B cell (primary cell): ENCODE data around the gene KIF21A. TPM values are rescaled to one million over a fixed set of nuclear protein-coding genes. Genes with fewer than 3 reads are reported as not detected.

Source experiments
- ATAC-seq: fragments of 200-7000 bp; cut with Tn5 transposase; one replicate; pipeline ENCODE4 v1.10.0; 2021; ENCODE audit warnings: low read depth, mild to moderate bottlenecking, moderate number of reproducible peaks, moderate library complexity
- CTCF ChIA-PET: fragments of 350-600 bp; sonication (Branson Sonifier 250); formaldehyde crosslinking; loops from one replicate; lab custom pipeline; 2021; ENCODE audit warnings: antibody characterized with exemption, inconsistent platforms; lab: Charles Lee
- POLR2A ChIA-PET: fragments of 350-600 bp; sonication (Branson Sonifier 250); formaldehyde crosslinking; loops from one replicate; lab custom pipeline; 2021; ENCODE audit warnings: antibody characterized with exemption; lab: Charles Lee
- DNase-seq: peaks from one replicate; pipeline ENCODE4 v3.0.0; 2013
- H2AFZ ChIP-seq: 2 replicates; pipeline ENCODE4 v1.6.1; 2012; ENCODE audit warnings: mild to moderate bottlenecking, low read depth, low read length; ENCODE audit not compliant: insufficient read depth, poor library complexity, severe bottlenecking
- H3K27ac ChIP-seq, 2 donors: 1 replicate in 1 of 2; 2 replicates in 1 of 2; pipeline ENCODE4 v1.5.1; 2012 to 2013; ENCODE audit warnings: low read length in 2 of 2, mild to moderate bottlenecking in 2 of 2, moderate library complexity in 1 of 2
- H3K27me3 ChIP-seq, 4 experiments: fragments of 200-600 bp in 1 of 4; sonication (generic) in 1 of 4; replicated peaks in 1 of 4; 1 replicate in 2 of 4; 2 replicates in 2 of 4; pipeline versions ENCODE4 v1.6.1 to v1.7.0; 2013 to 2016; ENCODE audit warnings: low read length in 3 of 4, mild to moderate bottlenecking in 2 of 4, mixed read lengths in 1 of 4, moderate library complexity in 1 of 4; ENCODE audit not compliant: insufficient read depth in 4 of 4, control insufficient read depth in 3 of 4; ENCODE audit errors: control extremely low read depth in 1 of 4
- H3K36me3 ChIP-seq, 2 experiments: replicated peaks in 1 of 2; 1 replicate in 1 of 2; 2 replicates in 1 of 2; pipeline versions ENCODE4 v1.6.1 to v1.7.1; 2013; ENCODE audit warnings: low read length in 1 of 2; ENCODE audit not compliant: insufficient read depth in 2 of 2, control insufficient read depth in 1 of 2; ENCODE audit errors: control extremely low read depth in 1 of 2, extremely low read depth in 1 of 2
- H3K4me1 ChIP-seq, 2 donors: fragments of 200-600 bp in 1 of 2; sonication (generic) in 1 of 2; 1 replicate in 1 of 2; 2 replicates in 1 of 2; pipeline versions ENCODE4 v1.5.1 to v1.6.1; 2013 to 2017; ENCODE audit warnings: low read length in 2 of 2; ENCODE audit not compliant: control insufficient read depth in 2 of 2, insufficient read depth in 2 of 2
- H3K4me2 ChIP-seq: replicated peaks from 2 replicates; pipeline ENCODE3; 2012; ENCODE audit warnings: mild to moderate bottlenecking, low read depth, low read length; ENCODE audit not compliant: poor library complexity, severe bottlenecking
- H3K4me3 ChIP-seq, 5 experiments: fragments of 200-600 bp in 1 of 5; sonication (generic) in 1 of 5; 1 replicate in 3 of 5; 2 replicates in 2 of 5; pipeline versions ENCODE4 v1.5.1 to v1.7.0; 2011 to 2016; ENCODE audit warnings: low read length in 4 of 5, mild to moderate bottlenecking in 4 of 5, low read depth in 2 of 5, control low read depth in 1 of 5, moderate library complexity in 1 of 5; ENCODE audit not compliant: insufficient read depth in 1 of 5; ENCODE audit errors: control extremely low read depth in 1 of 5, extremely low read depth in 1 of 5
- H3K79me2 ChIP-seq: fragments of 200-600 bp; sonication (generic); one replicate; pipeline ENCODE4 v1.6.0; 2016; ENCODE audit warnings: low read length; ENCODE audit not compliant: control insufficient read depth, insufficient read depth
- H3K9ac ChIP-seq: fragments of 200-600 bp; sonication (generic); 2 replicates; pipeline ENCODE4 v1.6.1; 2017; ENCODE audit warnings: mild to moderate bottlenecking, low read length, moderate library complexity
- H3K9me3 ChIP-seq, 3 donors: one replicate each; pipeline versions ENCODE4 v1.6.1 to v1.7.1; 2013; ENCODE audit warnings: low read length in 2 of 3; ENCODE audit not compliant: control insufficient read depth in 2 of 3, insufficient read depth in 1 of 3; ENCODE audit errors: control extremely low read depth in 1 of 3
- H4K20me1 ChIP-seq: 2 replicates; pipeline ENCODE4 v1.6.0; 2012; ENCODE audit warnings: mild to moderate bottlenecking, low read length; ENCODE audit not compliant: insufficient read depth, control insufficient read depth, poor library complexity, severe bottlenecking
- H3K27ac Mint-ChIP-seq: one replicate; pipeline ENCODE4 v1.8.0; 2021; ENCODE audit warnings: mixed read lengths
- H3K27me3 Mint-ChIP-seq: one replicate; pipeline ENCODE4 v1.8.0; 2021; ENCODE audit warnings: mixed read lengths
- H3K4me1 Mint-ChIP-seq: one replicate; pipeline ENCODE4 v1.8.0; 2021; ENCODE audit warnings: mixed read lengths
- H3K4me3 Mint-ChIP-seq: one replicate; pipeline ENCODE4 v1.8.0; 2021; ENCODE audit warnings: mixed read lengths
- H3K9me3 Mint-ChIP-seq: one replicate; pipeline ENCODE4 v1.8.0; 2022; ENCODE audit warnings: mixed read lengths; ENCODE audit not compliant: insufficient read depth
- EZH2 ChIP-seq: IDR thresholded peaks from 2 replicates; pipeline ENCODE4 v1.6.1; 2012; ENCODE audit warnings: borderline replicate concordance, low read depth, mild to moderate bottlenecking, moderate library complexity, low read length; ENCODE audit not compliant: insufficient read depth, poor library complexity, severe bottlenecking
- WGBS: methylation state at CpG from one replicate; pipeline ENCODE4 v1.1.5; 2013; ENCODE audit warnings: missing lambda C conversion rate; ENCODE audit not compliant: insufficient coverage; 5-methylcytosine and 5-hydroxymethylcytosine counted together
- intact Hi-C: fragments of 100-400 bp; cut with micrococcal nuclease; formaldehyde crosslinking; loops from one replicate; pipeline ENCODE4 v1.10.0; 2022
- polyA plus RNA-seq: library from polyadenylated mRNA; depleted of rRNA; stranded (reverse); fragments of >200 nt; gene quantifications from 2 replicates; pipeline ENCODE4 v1.2.3, GENCODE V29; 2012
- total RNA-seq, 2 donors: library from RNA; stranded (reverse); fragments of 120-200 nt in 1 of 2; gene quantifications; 1 replicate in 1 of 2; 2 replicates in 1 of 2; pipeline versions ENCODE4 v1.2.3 to v1.2.4, GENCODE V29; 2013 to 2022
- TF ChIP-seq, protein P1 (sequence below): fragments of 200-600 bp; IDR thresholded peaks from one replicate; pipeline ENCODE4 v1.8.0; 2022; ENCODE audit warnings: antibody characterized with exemption, mild to moderate bottlenecking

Gene KIF21A
- total and polyA plus RNA-seq, 2 donors (not counting 1 experiment from before 2014, with no cell fraction given), result 0.33 to 2.2 TPM

DNA sequence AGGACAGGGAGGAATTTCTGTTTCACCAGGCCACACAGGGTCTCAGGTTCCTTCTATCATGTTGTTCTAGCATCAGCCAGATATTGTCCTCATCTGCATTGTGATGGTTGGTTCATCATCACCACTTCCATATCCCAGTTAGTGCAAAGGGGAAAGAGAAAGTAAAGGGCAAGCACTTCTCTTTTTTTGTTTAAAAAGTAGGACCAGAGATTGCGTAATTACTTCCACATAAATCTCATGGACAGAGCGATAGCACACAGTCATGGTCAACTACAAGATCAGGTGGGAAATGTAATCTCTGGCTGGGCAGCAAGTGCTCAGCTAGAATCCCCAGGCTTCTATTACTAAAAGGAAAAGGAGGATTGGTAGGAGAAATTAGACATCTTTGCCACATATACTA is 155.1 kb downstream of the KIF21A start:
- intact Hi-C loops, result no loop called here
- H3K9me3 ChIP-seq, result no peaks in the 10 kb centered on the region
- no peak overlapping the region for H3K4me2 ChIP-seq
- ChIA-PET POLR2A (no interaction called here), CTCF (no interaction called here)
- no peaks in the 10 kb centered on the region for H3K79me2 ChIP-seq
- Mint-ChIP-seq H3K4me3 (no peak overlapping the region), H3K27me3 (no peaks in the 10 kb centered on the region), H3K9me3 (no peaks in the 10 kb centered on the region), H3K27ac (no peak overlapping the region), H3K4me1 (no peaks in the 10 kb centered on the region)
- no peaks in the 10 kb centered on the region for H3K27me3 ChIP-seq
- DNase-seq, result no peak
- H3K4me3 ChIP-seq, result no peak overlapping the region
- WGBS, result no CpG with 5 or more reads among the region's 2 CpGs
- no peak for TF ChIP-seq EZH2
- TF ChIP-seq, protein P1, sequence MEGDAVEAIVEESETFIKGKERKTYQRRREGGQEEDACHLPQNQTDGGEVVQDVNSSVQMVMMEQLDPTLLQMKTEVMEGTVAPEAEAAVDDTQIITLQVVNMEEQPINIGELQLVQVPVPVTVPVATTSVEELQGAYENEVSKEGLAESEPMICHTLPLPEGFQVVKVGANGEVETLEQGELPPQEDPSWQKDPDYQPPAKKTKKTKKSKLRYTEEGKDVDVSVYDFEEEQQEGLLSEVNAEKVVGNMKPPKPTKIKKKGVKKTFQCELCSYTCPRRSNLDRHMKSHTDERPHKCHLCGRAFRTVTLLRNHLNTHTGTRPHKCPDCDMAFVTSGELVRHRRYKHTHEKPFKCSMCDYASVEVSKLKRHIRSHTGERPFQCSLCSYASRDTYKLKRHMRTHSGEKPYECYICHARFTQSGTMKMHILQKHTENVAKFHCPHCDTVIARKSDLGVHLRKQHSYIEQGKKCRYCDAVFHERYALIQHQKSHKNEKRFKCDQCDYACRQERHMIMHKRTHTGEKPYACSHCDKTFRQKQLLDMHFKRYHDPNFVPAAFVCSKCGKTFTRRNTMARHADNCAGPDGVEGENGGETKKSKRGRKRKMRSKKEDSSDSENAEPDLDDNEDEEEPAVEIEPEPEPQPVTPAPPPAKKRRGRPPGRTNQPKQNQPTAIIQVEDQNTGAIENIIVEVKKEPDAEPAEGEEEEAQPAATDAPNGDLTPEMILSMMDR, result no peak
- no peak overlapping the region for H3K27ac ChIP-seq
- no peaks in the 10 kb centered on the region for H3K4me1 ChIP-seq
- H3K36me3 ChIP-seq, result no peaks in the 10 kb centered on the region
- H3K9ac ChIP-seq, result no peak overlapping the region
- H2AFZ ChIP-seq, result no peak overlapping the region
- ATAC-seq, result no peak
- no peaks in the 10 kb centered on the region for H4K20me1 ChIP-seq

- Mint-ChIP-seq H3K27me3 (no peaks in the 10 kb centered on the region), H3K27ac (no peak overlapping the region), H3K4me3 (no peak overlapping the region), H3K9me3 (no peaks in the 10 kb centered on the region), H3K4me1 (no peaks in the 10 kb centered on the region)
- POLR2A ChIA-PET, result no interaction called here
- no peak for DNase-seq
- no peak for TF ChIP-seq EZH2
- TF ChIP-seq, protein P1, result no peak
- Histone ChIP-seq H3K79me2 (no peaks in the 10 kb centered on the region), H3K4me1 (no peaks in the 10 kb centered on the region), H3K4me2 (no peak overlapping the region), H2AFZ (no peak overlapping the region), H3K27me3 (no peaks in the 10 kb centered on the region), H3K36me3 (no peaks in the 10 kb centered on the region), H4K20me1 (no peaks in the 10 kb centered on the region), H3K4me3 (no peak overlapping the region), H3K9me3 (no peaks in the 10 kb centered on the region), H3K9ac (no peak overlapping the region), H3K27ac (no peak overlapping the region)
- CTCF ChIA-PET, result interaction anchor here (3.2 kb wide), 1 partner anchor 14 kb away, joined by 15 read pairs; no protein-coding TSS in a partner anchor
- intact Hi-C loops, result no loop called here
- no peak for ATAC-seq
- WGBS, result 93% methylated on average over 2 of the region's 4 CpGs
These were observed 155.5 kb downstream of the KIF21A start for GRCh38 chr12:39287409-39287808.
